ENCODE measurements around the gene KLK8.
A peak's percentile ranks its signal among the peaks of the same experiment; 100 is the strongest.

KLK8 gene

GRCh38 chr19:51001515-51001914 is at the start of gene KLK8:
Gene KLK8, minus strand, starts transcription at chr19:51001604. Its CDS starts 437 bp downstream, at chr19:51001167.
- no peak for DNase-seq

- no peak for DNase-seq
Observed at GRCh38 chr19:51047031-51047335, 45.6 kb upstream of the KLK8 start.

- DNase-seq, result no peak
Observed at GRCh38 chr19:51044327-51044726, 42.9 kb upstream of the KLK8 start.

- no peak for DNase-seq
Observed at GRCh38 chr19:51043497-51043896, 42.1 kb upstream of the KLK8 start.

- DNase-seq, result no peak
Observed at GRCh38 chr19:51040151-51040550, 38.7 kb upstream of the KLK8 start.

GRCh38 chr19:51036519-51036918 is 35.1 kb upstream of the KLK8 start:
- peak; percentile 36 for DNase-seq

- DNase-seq, result no peak
Observed at GRCh38 chr19:51034704-51035103, 33.3 kb upstream of the KLK8 start, which contains the start of gene KLK12. Gene KLK12, minus strand, starts transcription at chr19:51035002. Its CDS starts 381 bp downstream, at chr19:51034621.

- DNase-seq, result no peak
Observed at GRCh38 chr19:51031880-51032225, 30.4 kb upstream of the KLK8 start.

GRCh38 chr19:51031220-51031879 is 29.9 kb upstream of the KLK8 start:
- no peak for DNase-seq

GRCh38 chr19:51030631-51031030 is 29.2 kb upstream of the KLK8 start:
- DNase-seq, result no peak

- DNase-seq, result no peak
Observed at GRCh38 chr19:51029718-51030117, 28.3 kb upstream of the KLK8 start.

GRCh38 chr19:51027873-51028272 is 26.5 kb upstream of the KLK8 start:
- no peak for DNase-seq

- DNase-seq, result no peak
Observed at GRCh38 chr19:51027126-51027806, 25.9 kb upstream of the KLK8 start.

GRCh38 chr19:51026554-51026831 is 25.1 kb upstream of the KLK8 start, which contains the start of gene KLK11:
Gene KLK11, minus strand, starts transcription at chr19:51026616. Its CDS starts 985 bp downstream, at chr19:51025631.
- DNase-seq, result no peak

- no peak for DNase-seq
Observed at GRCh38 chr19:51025809-51026553, 24.6 kb upstream of the KLK8 start.

- no peak for DNase-seq
Observed at GRCh38 chr19:51025401-51025800, 24.0 kb upstream of the KLK8 start.

- no peak for DNase-seq
Observed at GRCh38 chr19:51024924-51025323, 23.5 kb upstream of the KLK8 start.

GRCh38 chr19:51023946-51024345 is 22.5 kb upstream of the KLK8 start:
- DNase-seq, result no peak

GRCh38 chr19:51022526-51022925 is 21.1 kb upstream of the KLK8 start:
- DNase-seq, result no peak

GRCh38 chr19:51020988-51021651 is 19.7 kb upstream of the KLK8 start:
- peak; percentile 22 for DNase-seq

GRCh38 chr19:51019544-51019925 is 18.1 kb upstream of the KLK8 start, which contains the start of gene KLK10:
Gene KLK10, minus strand, starts transcription at chr19:51019709. Its CDS starts 579 bp downstream, at chr19:51019130.
- DNase-seq, result no peak

- DNase-seq, result no peak
Observed at GRCh38 chr19:51018745-51019543, 17.5 kb upstream of the KLK8 start.
